Glutamatergic neuron (in vitro differentiated cells): ENCODE measurements around the gene VGLL3. TPM values are rescaled to one million over a fixed set of nuclear protein-coding genes. Genes with fewer than 3 reads are reported as not detected.

ENCODE experiments used
- DNase-seq: peaks from one replicate; pipeline ENCODE4 v3.0.0; 2022
- H3K27ac Mint-ChIP-seq: one replicate; pipeline ENCODE4 v1.8.0; 2020; ENCODE audit warnings: mild to moderate bottlenecking, mixed read lengths, inconsistent platforms; ENCODE audit not compliant: unreplicated experiment
- H3K27me3 Mint-ChIP-seq: one replicate; pipeline ENCODE4 v1.8.0; 2020; ENCODE audit warnings: mild to moderate bottlenecking, moderate library complexity, mixed read lengths, inconsistent platforms; ENCODE audit not compliant: unreplicated experiment
- H3K36me3 Mint-ChIP-seq: one replicate; pipeline ENCODE4 v1.8.0; 2020; ENCODE audit warnings: mild to moderate bottlenecking, mixed read lengths, inconsistent platforms; ENCODE audit not compliant: unreplicated experiment
- H3K4me1 Mint-ChIP-seq: one replicate; pipeline ENCODE4 v1.8.0; 2020; ENCODE audit warnings: mild to moderate bottlenecking, low read depth, mixed read lengths, inconsistent platforms; ENCODE audit not compliant: unreplicated experiment
- H3K4me3 Mint-ChIP-seq: one replicate; pipeline ENCODE4 v1.8.0; 2020; ENCODE audit warnings: mild to moderate bottlenecking, mixed read lengths, inconsistent platforms; ENCODE audit not compliant: unreplicated experiment
- H3K9me3 Mint-ChIP-seq: one replicate; pipeline ENCODE4 v1.8.0; 2020; ENCODE audit warnings: mild to moderate bottlenecking, moderate library complexity, mixed read lengths, inconsistent platforms; ENCODE audit not compliant: unreplicated experiment
- CTCF ChIP-seq: fragments of 200-600 bp; sonication (generic); IDR thresholded peaks from one replicate; pipeline ENCODE4 v1.5.0; 2021; ENCODE audit not compliant: partially characterized antibody, unreplicated experiment
- total RNA-seq: library from RNA; stranded (reverse); fragmentation: NEBNext Ultra II Directional; extraction: Animal tissue kit (Norgen Biotek cat#: 25700); gene quantifications from one replicate; pipeline ENCODE4 v1.2.1, GENCODE V29; 2021; ENCODE audit not compliant: unreplicated experiment

The VGLL3 gene
- total RNA-seq, 1 donor from 2014 or later, result 0.15 TPM

GRCh38 chr3:86973440-86973839 lies 17.5 kb downstream of the VGLL3 start:
- Mint-ChIP-seq H3K4me1 (peaks cover 6% of the 10 kb centered on the region), H3K27ac (no peak overlapping the region), H3K4me3 (no peak overlapping the region), H3K27me3 (peaks cover 1% of the 10 kb centered on the region), H3K9me3 (peaks cover 2% of the 10 kb centered on the region), H3K36me3 (peaks cover 5% of the 10 kb centered on the region)
- no peak for TF ChIP-seq CTCF
- no peak for DNase-seq

DNA sequence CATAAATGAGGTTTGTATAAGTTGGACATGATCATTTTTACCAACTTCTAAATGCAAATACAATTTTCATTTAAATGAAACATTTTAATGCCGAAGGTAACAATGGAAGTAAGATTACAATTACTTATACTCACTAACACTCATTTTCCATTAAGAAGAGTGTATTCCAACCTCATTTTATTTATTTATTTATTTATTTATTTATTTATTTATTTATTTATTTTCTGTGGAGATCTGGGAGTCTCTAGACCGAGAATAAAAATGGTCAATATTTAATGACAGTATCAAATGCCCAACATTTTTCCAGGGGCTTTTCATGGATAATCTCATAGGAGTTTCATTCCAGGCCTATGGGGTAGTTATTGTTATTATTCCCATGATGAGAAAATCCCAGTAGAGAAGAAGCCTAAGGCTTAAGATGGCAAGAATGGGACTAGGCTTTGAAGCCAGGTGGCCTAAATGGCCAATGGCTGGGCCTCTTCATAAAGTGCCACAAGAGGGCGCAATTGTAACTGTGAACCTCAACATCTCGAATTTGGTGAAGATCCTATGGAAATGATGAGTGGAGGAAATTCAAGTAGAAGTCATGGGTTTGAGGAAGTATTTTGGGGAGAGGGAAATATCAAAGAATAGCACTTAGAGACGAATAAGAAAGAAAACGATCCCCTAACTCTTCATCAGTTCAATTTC lies 21.3 kb downstream of the VGLL3 start:
- H3K9me3 Mint-ChIP-seq, result peaks cover 2% of the 10 kb centered on the region
- H3K27ac Mint-ChIP-seq, result no peak overlapping the region
- H3K36me3 Mint-ChIP-seq, result peaks cover 5% of the 10 kb centered on the region
- peak; percentile 70 for TF ChIP-seq CTCF
- peaks cover 3% of the 10 kb centered on the region for H3K27me3 Mint-ChIP-seq
- no peak overlapping the region for H3K4me3 Mint-ChIP-seq
- peaks cover 19% of the 10 kb centered on the region for H3K4me1 Mint-ChIP-seq
- no peak for DNase-seq

DNA sequence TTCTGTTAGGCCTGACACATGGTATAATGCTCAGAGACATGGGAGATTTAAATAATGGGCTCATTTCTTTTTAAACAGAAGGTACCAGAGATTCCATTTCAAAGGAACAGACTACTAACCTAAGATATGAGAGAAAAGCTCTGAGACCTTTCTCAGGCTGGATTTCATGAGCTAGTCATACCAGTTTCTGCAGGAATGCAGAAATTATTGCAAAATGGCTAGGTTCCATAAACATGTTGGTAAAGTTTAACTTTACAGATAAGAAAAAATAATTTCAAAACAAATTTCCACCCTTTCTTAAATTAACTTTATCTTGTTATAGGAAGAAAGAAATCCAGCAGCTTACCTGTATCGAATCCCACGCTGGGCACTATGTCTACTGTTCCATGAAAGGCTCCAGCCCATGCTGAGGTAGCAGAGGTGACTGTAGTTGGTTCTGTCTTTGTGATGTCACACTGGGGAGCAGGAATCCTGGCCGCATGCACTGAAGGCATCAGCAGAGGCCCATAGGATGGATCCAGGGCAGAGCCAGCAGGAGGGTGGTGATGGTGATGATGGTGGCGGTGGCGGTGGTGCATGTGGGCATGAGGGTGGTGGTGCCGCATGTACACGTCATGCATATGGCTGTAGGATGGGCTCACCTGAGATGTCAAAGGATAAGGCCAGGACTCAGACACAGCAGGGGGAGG lies 22.6 kb downstream of the VGLL3 start:
- no peak for DNase-seq
- Mint-ChIP-seq H3K9me3 (peaks cover 2% of the 10 kb centered on the region), H3K36me3 (peaks cover 5% of the 10 kb centered on the region), H3K27ac (peak overlapping the region; percentile 54), H3K4me3 (no peak overlapping the region), H3K4me1 (peaks cover 17% of the 10 kb centered on the region), H3K27me3 (peaks cover 3% of the 10 kb centered on the region)
- TF ChIP-seq CTCF, result no peak

- DNase-seq, result peak; percentile 13
- Mint-ChIP-seq H3K27ac (peak overlapping the region; percentile 69), H3K4me3 (peak overlapping the region; percentile 7), H3K4me1 (peaks cover 15% of the 10 kb centered on the region), H3K36me3 (peaks cover 5% of the 10 kb centered on the region), H3K27me3 (peaks cover 3% of the 10 kb centered on the region), H3K9me3 (peaks cover 2% of the 10 kb centered on the region)
- no peak for TF ChIP-seq CTCF
Measured at GRCh38 chr3:86967062-86967461, 23.9 kb downstream of the VGLL3 start.

DNA sequence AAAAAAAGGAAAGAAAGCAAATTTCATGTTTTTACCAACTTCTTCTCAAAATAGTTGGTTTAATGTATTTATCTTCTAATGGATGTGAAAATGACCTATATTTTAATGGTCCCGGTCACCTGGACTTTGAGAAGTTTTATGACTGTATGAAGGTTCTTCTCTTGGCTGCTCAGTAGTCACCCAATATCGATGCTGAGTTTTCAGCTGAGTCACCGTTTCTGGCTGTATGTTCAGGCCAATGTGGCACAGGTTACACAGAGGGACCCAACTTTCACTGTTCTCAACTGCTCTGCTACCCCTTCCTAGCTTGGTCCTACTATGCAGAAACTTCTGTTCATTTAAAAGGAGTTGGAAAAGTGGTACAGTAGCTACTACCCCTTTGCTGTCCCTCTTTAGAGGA lies 25.8 kb downstream of the VGLL3 start:
- no peak overlapping the region for H3K4me3 Mint-ChIP-seq
- no peak for TF ChIP-seq CTCF
- peaks cover 2% of the 10 kb centered on the region for H3K9me3 Mint-ChIP-seq
- H3K27me3 Mint-ChIP-seq, result peaks cover 3% of the 10 kb centered on the region
- H3K36me3 Mint-ChIP-seq, result peaks cover 2% of the 10 kb centered on the region
- no peak for DNase-seq
- H3K27ac Mint-ChIP-seq, result no peak overlapping the region
- H3K4me1 Mint-ChIP-seq, result peaks cover 12% of the 10 kb centered on the region
